K562 (cell line): Measurements from ENCODE around the gene LRRC47. TPM values are rescaled to one million over a fixed set of nuclear protein-coding genes. Genes with fewer than 3 reads are reported as not detected.

ENCODE experiments used
- DIDO1 ChIP-seq: fragments of 450-650 bp; IDR thresholded peaks from 2 replicates; pipeline ENCODE4 v1.6.1; 2016; ENCODE audit warnings: low read depth, missing biosample characterization, missing genetic modification characterization
- FIP1L1 ChIP-seq: fragments of 200-400 bp; formaldehyde crosslinking; IDR thresholded peaks from 2 replicates; pipeline ENCODE4 v1.6.1; 2018; ENCODE audit warnings: mild to moderate bottlenecking, low read depth, low read length; ENCODE audit not compliant: poor library complexity, severe bottlenecking
- GTF2E2 ChIP-seq: fragments of 200-800 bp; sonication (Bioruptor generic); IDR thresholded peaks from 2 replicates; pipeline ENCODE4 v1.6.1; 2016; ENCODE audit warnings: missing genetic modification characterization, missing compliant biosample characterization
- HDAC8 ChIP-seq: fragments of 450-650 bp; IDR thresholded peaks from 2 replicates; pipeline ENCODE4 v1.6.1; 2016; ENCODE audit warnings: mild to moderate bottlenecking, missing genetic modification characterization, moderate library complexity, missing compliant biosample characterization
- MAFG ChIP-seq: fragments of 450-650 bp; conservative IDR thresholded peaks from 2 replicates; pipeline ENCODE4 v1.6.1; 2016; ENCODE audit warnings: missing genetic modification characterization, missing compliant biosample characterization
- SP1 ChIP-seq: sonication (generic); formaldehyde crosslinking; IDR thresholded peaks from 2 replicates; pipeline ENCODE4 v1.8.1; 2022; ENCODE audit warnings: mild to moderate bottlenecking, missing genetic modification reagents
- ZZZ3 ChIP-seq: fragments of 450-650 bp; IDR thresholded peaks from 2 replicates; pipeline ENCODE4 v1.6.1; 2016; ENCODE audit warnings: antibody characterized with exemption, mild to moderate bottlenecking, moderate library complexity
- polyA plus RNA-seq, 8 experiments: library from polyadenylated mRNA; depleted of rRNA in 4 of 8; stranded (reverse) in 5 of 8; unstranded in 3 of 8; fragments of >200 nt; fragmentation: Nextera tagmentation in 2 of 8; fragmentation: Illumina TruSeq in 1 of 8; extraction: Ambion mirVana in 2 of 8; extraction: Trizol in 1 of 8; gene quantifications; 2 replicates each; pipeline versions ENCODE4 v1.2.1 to v1.2.3, GENCODE V29; 2011 to 2014; ENCODE audit warnings: inconsistent platforms in 1 of 8, missing spikeins in 1 of 8
- total RNA-seq, 7 experiments: library from RNA; depleted of rRNA in 6 of 7; stranded (reverse); fragments of >200 nt in 6 of 7; fragmentation: Illumina TruSeq in 2 of 7; extraction: Trizol in 2 of 7; gene quantifications; 2 replicates each; pipeline versions ENCODE4 v1.2.1 to v1.2.3, GENCODE V29; 2011 to 2021; ENCODE audit warnings: low replicate concordance in 1 of 7
- TF ChIP-seq, protein P1 (sequence below): sonication (generic); formaldehyde crosslinking; IDR thresholded peaks from 2 replicates; pipeline ENCODE4 v1.8.0; 2023; ENCODE audit warnings: mild to moderate bottlenecking, missing genetic modification reagents
- TF ChIP-seq, protein P2 (sequence below): fragments of 250-450 bp; sonication (Bioruptor Pico); IDR thresholded peaks from 2 replicates; pipeline ENCODE4 v1.4.0; 2020; ENCODE audit warnings: mild to moderate bottlenecking, moderate library complexity, borderline replicate concordance
- TF ChIP-seq, protein P3 (sequence below): fragments of 450-650 bp; IDR thresholded peaks from 2 replicates; pipeline ENCODE4 v1.6.1; 2018; ENCODE audit not compliant: partially characterized antibody
- TF ChIP-seq, protein P4 (sequence below): fragments of 250-450 bp; sonication (Bioruptor Pico); IDR thresholded peaks from 2 replicates; pipeline ENCODE4 v1.8.0; 2021; ENCODE audit warnings: borderline replicate concordance, mild to moderate bottlenecking, moderate library complexity; ENCODE audit not compliant: poor library complexity, severe bottlenecking
- TF ChIP-seq, protein P5 (sequence below): fragments of 450-650 bp; formaldehyde crosslinking; conservative IDR thresholded peaks from 2 replicates; pipeline ENCODE4 v1.4.0; 2022; ENCODE audit warnings: mild to moderate bottlenecking, missing genetic modification characterization

The LRRC47 gene
- total and polyA plus RNA-seq, 9 of the 15 experiments (the other 6 are each of a cell fraction or from before 2014, with no cell fraction given), result 4.6 to 68.0 (median 35.9) TPM

DNA sequence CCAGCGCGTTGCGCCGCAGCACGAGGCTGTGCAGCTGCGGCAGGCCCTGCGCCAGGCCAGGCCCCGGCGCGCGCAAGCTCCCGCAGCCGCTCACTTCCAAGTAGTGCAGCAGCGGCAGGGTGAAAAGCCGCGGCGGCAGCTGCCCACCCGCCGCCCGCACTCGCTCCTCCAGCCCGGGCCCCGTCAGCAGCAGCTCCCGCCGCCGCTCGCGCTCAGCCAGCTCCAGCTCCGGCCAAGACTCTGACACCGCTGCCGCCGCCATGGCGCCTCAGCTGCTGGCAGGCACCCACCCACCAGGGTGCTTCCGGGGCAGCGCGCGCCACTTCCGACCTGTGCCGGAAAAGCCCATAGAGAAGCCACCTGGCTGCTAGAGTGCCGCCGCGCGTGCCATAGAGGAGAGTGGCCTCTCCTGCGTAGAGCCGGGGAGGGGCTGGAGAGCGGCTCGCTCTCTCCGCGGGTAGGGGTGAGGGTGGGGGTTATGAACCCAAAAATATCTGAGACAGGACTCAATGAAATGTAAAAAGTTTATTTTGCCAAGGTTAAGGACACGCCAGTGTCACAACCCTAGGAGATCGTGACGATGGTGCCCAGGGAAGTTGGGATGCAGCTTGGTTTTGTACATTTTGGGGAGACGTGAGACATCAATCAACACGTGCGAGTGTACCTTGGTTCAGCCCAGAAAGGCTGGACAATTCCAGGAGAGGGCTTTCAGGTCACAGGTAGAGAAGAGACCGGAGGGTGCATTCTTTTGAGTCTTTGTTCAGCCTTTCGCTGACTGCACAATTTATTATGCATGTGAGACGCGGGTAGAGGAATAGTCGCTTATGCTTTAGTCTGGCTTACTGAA lies at the start of gene LRRC47 (continued):
- TF ChIP-seq, protein P1, sequence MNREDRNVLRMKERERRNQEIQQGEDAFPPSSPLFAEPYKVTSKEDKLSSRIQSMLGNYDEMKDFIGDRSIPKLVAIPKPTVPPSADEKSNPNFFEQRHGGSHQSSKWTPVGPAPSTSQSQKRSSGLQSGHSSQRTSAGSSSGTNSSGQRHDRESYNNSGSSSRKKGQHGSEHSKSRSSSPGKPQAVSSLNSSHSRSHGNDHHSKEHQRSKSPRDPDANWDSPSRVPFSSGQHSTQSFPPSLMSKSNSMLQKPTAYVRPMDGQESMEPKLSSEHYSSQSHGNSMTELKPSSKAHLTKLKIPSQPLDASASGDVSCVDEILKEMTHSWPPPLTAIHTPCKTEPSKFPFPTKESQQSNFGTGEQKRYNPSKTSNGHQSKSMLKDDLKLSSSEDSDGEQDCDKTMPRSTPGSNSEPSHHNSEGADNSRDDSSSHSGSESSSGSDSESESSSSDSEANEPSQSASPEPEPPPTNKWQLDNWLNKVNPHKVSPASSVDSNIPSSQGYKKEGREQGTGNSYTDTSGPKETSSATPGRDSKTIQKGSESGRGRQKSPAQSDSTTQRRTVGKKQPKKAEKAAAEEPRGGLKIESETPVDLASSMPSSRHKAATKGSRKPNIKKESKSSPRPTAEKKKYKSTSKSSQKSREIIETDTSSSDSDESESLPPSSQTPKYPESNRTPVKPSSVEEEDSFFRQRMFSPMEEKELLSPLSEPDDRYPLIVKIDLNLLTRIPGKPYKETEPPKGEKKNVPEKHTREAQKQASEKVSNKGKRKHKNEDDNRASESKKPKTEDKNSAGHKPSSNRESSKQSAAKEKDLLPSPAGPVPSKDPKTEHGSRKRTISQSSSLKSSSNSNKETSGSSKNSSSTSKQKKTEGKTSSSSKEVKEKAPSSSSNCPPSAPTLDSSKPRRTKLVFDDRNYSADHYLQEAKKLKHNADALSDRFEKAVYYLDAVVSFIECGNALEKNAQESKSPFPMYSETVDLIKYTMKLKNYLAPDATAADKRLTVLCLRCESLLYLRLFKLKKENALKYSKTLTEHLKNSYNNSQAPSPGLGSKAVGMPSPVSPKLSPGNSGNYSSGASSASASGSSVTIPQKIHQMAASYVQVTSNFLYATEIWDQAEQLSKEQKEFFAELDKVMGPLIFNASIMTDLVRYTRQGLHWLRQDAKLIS, result peak; percentile 83
- TF ChIP-seq GTF2E2 (peak; percentile 73; the same call in 1 of the 2 replicates), HDAC8 (tag) (0 out of 2 replicates have a peak, but pooled peaks have one; percentile 27), FIP1L1 (peak; percentile 31), SP1 (CRISPR knock-in tag) (peak; percentile 63), ZZZ3 (peak; percentile 73; the same call in 1 of the 2 replicates), MAFG (tag) (peak; percentile 83), DIDO1 (tag) (peak; percentile 94)
- TF ChIP-seq, protein P2, sequence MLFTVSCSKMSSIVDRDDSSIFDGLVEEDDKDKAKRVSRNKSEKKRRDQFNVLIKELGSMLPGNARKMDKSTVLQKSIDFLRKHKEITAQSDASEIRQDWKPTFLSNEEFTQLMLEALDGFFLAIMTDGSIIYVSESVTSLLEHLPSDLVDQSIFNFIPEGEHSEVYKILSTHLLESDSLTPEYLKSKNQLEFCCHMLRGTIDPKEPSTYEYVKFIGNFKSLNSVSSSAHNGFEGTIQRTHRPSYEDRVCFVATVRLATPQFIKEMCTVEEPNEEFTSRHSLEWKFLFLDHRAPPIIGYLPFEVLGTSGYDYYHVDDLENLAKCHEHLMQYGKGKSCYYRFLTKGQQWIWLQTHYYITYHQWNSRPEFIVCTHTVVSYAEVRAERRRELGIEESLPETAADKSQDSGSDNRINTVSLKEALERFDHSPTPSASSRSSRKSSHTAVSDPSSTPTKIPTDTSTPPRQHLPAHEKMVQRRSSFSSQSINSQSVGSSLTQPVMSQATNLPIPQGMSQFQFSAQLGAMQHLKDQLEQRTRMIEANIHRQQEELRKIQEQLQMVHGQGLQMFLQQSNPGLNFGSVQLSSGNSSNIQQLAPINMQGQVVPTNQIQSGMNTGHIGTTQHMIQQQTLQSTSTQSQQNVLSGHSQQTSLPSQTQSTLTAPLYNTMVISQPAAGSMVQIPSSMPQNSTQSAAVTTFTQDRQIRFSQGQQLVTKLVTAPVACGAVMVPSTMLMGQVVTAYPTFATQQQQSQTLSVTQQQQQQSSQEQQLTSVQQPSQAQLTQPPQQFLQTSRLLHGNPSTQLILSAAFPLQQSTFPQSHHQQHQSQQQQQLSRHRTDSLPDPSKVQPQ (CRISPR knock-in tag), result no peak
- TF ChIP-seq, protein P3, sequence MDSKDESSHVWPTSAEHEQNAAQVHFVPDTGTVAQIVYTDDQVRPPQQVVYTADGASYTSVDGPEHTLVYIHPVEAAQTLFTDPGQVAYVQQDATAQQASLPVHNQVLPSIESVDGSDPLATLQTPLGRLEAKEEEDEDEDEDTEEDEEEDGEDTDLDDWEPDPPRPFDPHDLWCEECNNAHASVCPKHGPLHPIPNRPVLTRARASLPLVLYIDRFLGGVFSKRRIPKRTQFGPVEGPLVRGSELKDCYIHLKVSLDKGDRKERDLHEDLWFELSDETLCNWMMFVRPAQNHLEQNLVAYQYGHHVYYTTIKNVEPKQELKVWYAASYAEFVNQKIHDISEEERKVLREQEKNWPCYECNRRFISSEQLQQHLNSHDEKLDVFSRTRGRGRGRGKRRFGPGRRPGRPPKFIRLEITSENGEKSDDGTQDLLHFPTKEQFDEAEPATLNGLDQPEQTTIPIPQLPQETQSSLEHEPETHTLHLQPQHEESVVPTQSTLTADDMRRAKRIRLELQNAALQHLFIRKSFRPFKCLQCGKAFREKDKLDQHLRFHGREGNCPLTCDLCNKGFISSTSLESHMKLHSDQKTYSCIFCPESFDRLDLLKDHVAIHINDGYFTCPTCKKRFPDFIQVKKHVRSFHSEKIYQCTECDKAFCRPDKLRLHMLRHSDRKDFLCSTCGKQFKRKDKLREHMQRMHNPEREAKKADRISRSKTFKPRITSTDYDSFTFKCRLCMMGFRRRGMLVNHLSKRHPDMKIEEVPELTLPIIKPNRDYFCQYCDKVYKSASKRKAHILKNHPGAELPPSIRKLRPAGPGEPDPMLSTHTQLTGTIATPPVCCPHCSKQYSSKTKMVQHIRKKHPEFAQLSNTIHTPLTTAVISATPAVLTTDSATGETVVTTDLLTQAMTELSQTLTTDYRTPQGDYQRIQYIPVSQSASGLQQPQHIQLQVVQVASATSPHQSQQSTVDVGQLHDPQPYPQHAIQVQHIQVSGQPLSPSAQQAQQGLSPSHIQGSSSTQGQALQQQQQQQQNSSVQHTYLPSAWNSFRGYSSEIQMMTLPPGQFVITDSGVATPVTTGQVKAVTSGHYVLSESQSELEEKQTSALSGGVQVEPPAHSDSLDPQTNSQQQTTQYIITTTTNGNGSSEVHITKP, result peak; percentile 96
- TF ChIP-seq, protein P4, sequence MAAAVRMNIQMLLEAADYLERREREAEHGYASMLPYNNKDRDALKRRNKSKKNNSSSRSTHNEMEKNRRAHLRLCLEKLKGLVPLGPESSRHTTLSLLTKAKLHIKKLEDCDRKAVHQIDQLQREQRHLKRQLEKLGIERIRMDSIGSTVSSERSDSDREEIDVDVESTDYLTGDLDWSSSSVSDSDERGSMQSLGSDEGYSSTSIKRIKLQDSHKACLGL (CRISPR knock-in tag), result no peak
- TF ChIP-seq, protein P5, sequence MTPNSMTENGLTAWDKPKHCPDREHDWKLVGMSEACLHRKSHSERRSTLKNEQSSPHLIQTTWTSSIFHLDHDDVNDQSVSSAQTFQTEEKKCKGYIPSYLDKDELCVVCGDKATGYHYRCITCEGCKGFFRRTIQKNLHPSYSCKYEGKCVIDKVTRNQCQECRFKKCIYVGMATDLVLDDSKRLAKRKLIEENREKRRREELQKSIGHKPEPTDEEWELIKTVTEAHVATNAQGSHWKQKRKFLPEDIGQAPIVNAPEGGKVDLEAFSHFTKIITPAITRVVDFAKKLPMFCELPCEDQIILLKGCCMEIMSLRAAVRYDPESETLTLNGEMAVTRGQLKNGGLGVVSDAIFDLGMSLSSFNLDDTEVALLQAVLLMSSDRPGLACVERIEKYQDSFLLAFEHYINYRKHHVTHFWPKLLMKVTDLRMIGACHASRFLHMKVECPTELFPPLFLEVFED (CRISPR knock-in tag), result no peak
